BLaER1 treated with 17β-estradiol and CSF1 and Interleukin-3, amounts not matched to agents 10 nM and 100 nM (cell line): ENCODE measurements around the gene PROC.

ENCODE experiments used
- H3K27ac ChIP-seq, 11 experiments: shearing (Covaris generic); formaldehyde crosslinking; 2 replicates each; pipeline ENCODE4 v1.8.1; 2022
- H3K27me3 ChIP-seq, 11 experiments: shearing (Covaris generic); formaldehyde crosslinking; 2 replicates each; pipeline ENCODE4 v1.8.1; 2022
- H3K36me3 ChIP-seq, 11 experiments: shearing (Covaris generic); formaldehyde crosslinking; 2 replicates each; pipeline ENCODE4 v1.8.1; 2022
- H3K4me1 ChIP-seq, 10 experiments: shearing (Covaris generic); formaldehyde crosslinking; 2 replicates each; pipeline ENCODE4 v1.8.1; 2022
- H3K4me2 ChIP-seq, 11 experiments: shearing (Covaris generic); formaldehyde crosslinking; 2 replicates each; pipeline ENCODE4 v1.8.1; 2022
- H3K4me3 ChIP-seq, 10 experiments: shearing (Covaris generic); formaldehyde crosslinking; 2 replicates each; pipeline ENCODE4 v1.8.1; 2022
- H3K9ac ChIP-seq, 11 experiments: shearing (Covaris generic); formaldehyde crosslinking; 2 replicates each; pipeline ENCODE4 v1.8.1; 2022
- H3K9me3 ChIP-seq, 11 experiments: shearing (Covaris generic); formaldehyde crosslinking; replicated peaks in 1 of 11; 2 replicates each; pipeline ENCODE4 v1.8.1; 2022
- H4K20me1 ChIP-seq, 11 experiments: shearing (Covaris generic); formaldehyde crosslinking; 2 replicates each; pipeline ENCODE4 v1.8.1; 2022
- Cebpa-rat ChIP-seq, 11 experiments: shearing (Covaris generic); IDR thresholded peaks; 2 replicates each; pipeline ENCODE4 v1.8.1; 2022

PROC gene

DNA sequence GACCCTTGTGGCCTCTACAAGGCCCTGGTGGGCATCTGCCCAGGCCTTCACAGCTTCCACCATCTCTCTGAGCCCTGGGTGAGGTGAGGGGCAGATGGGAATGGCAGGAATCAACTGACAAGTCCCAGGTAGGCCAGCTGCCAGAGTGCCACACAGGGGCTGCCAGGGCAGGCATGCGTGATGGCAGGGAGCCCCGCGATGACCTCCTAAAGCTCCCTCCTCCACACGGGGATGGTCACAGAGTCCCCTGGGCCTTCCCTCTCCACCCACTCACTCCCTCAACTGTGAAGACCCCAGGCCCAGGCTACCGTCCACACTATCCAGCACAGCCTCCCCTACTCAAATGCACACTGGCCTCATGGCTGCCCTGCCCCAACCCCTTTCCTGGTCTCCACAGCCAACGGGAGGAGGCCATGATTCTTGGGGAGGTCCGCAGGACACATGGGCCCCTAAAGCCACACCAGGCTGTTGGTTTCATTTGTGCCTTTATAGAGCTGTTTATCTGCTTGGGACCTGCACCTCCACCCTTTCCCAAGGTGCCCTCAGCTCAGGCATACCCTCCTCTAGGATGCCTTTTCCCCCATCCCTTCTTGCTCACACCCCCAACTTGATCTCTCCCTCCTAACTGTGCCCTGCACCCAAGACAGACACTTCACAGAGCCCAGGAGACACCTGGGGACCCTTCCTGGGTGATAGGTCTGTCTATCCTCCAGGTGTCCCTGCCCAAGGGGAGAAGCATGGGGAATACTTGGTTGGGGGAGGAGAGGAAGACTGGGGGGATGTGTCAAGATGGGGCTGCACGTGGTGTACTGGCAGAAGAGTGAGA lies 2.0 kb downstream of the PROC start:
- Histone ChIP-seq H3K4me3 (no peak overlapping the region), H3K27ac (peak overlapping the region in 5 of 11 experiments; percentile 4 to 82 (median 23); a peak in 7 of 22 replicates), H3K9me3 (no peaks in the 10 kb centered on the region), H3K27me3 (peaks cover 37 to 72% (median 49%) of the 10 kb centered on the region in 11 experiments), H3K4me2 (peak overlapping the region; percentile 18 to 77 (median 67); a peak in 19 of 22 replicates), H4K20me1 (peaks cover 0 to 11% (median 5%) of the 10 kb centered on the region in 11 experiments; a peak in 9 of 22 replicates), H3K36me3 (no peaks in the 10 kb centered on the region), H3K4me1 (peaks cover 49 to 89% (median 76%) of the 10 kb centered on the region in 10 experiments), H3K9ac (peak overlapping the region in 5 of 11 experiments; percentile 27 to 53 (median 40); a peak in 8 of 22 replicates)
- no peak for TF ChIP-seq Cebpa-rat (IDR thresholded peaks at IDR 0.05)

DNA sequence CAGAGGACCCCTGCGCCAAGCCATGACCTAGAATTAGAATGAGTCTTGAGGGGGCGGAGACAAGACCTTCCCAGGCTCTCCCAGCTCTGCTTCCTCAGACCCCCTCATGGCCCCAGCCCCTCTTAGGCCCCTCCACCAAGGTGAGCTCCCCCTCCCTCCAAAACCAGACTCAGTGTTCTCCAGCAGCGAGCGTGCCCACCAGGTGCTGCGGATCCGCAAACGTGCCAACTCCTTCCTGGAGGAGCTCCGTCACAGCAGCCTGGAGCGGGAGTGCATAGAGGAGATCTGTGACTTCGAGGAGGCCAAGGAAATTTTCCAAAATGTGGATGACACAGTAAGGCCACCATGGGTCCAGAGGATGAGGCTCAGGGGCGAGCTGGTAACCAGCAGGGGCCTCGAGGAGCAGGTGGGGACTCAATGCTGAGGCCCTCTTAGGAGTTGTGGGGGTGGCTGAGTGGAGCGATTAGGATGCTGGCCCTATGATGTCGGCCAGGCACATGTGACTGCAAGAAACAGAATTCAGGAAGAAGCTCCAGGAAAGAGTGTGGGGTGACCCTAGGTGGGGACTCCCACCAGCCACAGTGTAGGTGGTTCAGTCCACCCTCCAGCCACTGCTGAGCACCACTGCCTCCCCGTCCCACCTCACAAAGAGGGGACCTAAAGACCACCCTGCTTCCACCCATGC lies 3.0 kb downstream of the PROC start:
- Histone ChIP-seq H3K9ac (no peak overlapping the region), H3K4me1 (peaks cover 40 to 79% (median 66%) of the 10 kb centered on the region in 10 experiments), H3K36me3 (no peaks in the 10 kb centered on the region), H4K20me1 (peaks cover 0 to 11% (median 5%) of the 10 kb centered on the region in 11 experiments; a peak in 9 of 22 replicates), H3K27me3 (peaks cover 29 to 62% (median 39%) of the 10 kb centered on the region in 11 experiments), H3K9me3 (no peaks in the 10 kb centered on the region), H3K4me3 (no peak overlapping the region), H3K4me2 (peak overlapping the region in 10 of 11 experiments; percentile 30 to 99 (median 86); a peak in 14 of 22 replicates), H3K27ac (no peak overlapping the region)
- TF ChIP-seq Cebpa-rat (IDR thresholded peaks at IDR 0.05) = no peak

DNA sequence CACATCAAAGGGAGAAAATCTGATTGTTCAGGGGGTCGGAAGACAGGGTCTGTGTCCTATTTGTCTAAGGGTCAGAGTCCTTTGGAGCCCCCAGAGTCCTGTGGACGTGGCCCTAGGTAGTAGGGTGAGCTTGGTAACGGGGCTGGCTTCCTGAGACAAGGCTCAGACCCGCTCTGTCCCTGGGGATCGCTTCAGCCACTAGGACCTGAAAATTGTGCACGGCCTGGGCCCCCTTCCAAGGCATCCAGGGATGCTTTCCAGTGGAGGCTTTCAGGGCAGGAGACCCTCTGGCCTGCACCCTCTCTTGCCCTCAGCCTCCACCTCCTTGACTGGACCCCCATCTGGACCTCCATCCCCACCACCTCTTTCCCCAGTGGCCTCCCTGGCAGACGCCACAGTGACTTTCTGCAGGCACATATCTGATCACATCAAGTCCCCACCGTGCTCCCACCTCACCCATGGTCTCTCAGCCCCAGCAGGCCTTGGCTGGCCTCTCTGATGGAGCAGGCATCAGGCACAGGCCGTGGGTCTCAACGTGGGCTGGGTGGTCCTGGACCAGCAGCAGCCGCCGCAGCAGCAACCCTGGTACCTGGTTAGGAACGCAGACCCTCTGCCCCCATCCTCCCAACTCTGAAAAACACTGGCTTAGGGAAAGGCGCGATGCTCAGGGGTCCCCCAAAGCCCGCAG lies 3.8 kb downstream of the PROC start:
- H3K9ac ChIP-seq = peak overlapping the region in 2 of 11 experiments; percentile 43 to 49; a peak in 1 of 22 replicates
- no peaks in the 10 kb centered on the region for H3K9me3 ChIP-seq
- H3K4me1 ChIP-seq = peaks cover 32 to 71% (median 59%) of the 10 kb centered on the region in 10 experiments
- H3K36me3 ChIP-seq = no peaks in the 10 kb centered on the region
- H3K27me3 ChIP-seq = peaks cover 28 to 54% (median 37%) of the 10 kb centered on the region in 11 experiments
- no peak for TF ChIP-seq Cebpa-rat (IDR thresholded peaks at IDR 0.05)
- H3K4me2 ChIP-seq = peak overlapping the region; percentile 74 to 99 (median 88)
- no peak overlapping the region for H3K27ac ChIP-seq
- H4K20me1 ChIP-seq = peaks cover 0 to 11% (median 5%) of the 10 kb centered on the region in 11 experiments; a peak in 9 of 22 replicates
- H3K4me3 ChIP-seq = peak overlapping the region in 4 of 10 experiments; percentile 36 to 66 (median 48); a peak in 6 of 20 replicates

DNA sequence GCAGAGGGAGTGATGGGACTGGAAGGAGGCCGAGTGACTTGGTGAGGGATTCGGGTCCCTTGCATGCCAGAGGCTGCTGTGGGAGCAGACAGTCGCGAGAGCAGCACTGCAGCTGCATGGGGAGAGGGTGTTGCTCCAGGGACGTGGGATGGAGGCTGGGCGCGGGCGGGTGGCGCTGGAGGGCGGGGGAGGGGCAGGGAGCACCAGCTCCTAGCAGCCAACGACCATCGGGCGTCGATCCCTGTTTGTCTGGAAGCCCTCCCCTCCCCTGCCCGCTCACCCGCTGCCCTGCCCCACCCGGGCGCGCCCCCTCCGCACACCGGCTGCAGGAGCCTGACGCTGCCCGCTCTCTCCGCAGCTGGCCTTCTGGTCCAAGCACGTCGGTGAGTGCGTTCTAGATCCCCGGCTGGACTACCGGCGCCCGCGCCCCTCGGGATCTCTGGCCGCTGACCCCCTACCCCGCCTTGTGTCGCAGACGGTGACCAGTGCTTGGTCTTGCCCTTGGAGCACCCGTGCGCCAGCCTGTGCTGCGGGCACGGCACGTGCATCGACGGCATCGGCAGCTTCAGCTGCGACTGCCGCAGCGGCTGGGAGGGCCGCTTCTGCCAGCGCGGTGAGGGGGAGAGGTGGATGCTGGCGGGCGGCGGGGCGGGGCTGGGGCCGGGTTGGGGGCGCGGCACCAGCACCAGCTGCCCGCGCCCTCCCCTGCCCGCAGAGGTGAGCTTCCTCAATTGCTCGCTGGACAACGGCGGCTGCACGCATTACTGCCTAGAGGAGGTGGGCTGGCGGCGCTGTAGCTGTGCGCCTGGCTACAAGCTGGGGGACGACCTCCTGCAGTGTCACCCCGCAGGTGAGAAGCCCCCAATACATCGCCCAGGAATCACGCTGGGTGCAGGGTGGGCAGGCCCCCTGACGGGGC lies 4.6 kb downstream of the PROC start:
- Histone ChIP-seq H3K27ac (no peak overlapping the region), H4K20me1 (peaks cover 0 to 11% (median 5%) of the 10 kb centered on the region in 11 experiments; a peak in 9 of 22 replicates), H3K9ac (peak overlapping the region in 8 of 11 experiments; percentile 26 to 55 (median 40); a peak in 10 of 22 replicates), H3K4me3 (peak overlapping the region; percentile 22 to 66 (median 46); a peak in 16 of 20 replicates), H3K27me3 (peaks cover 28 to 46% (median 36%) of the 10 kb centered on the region in 11 experiments), H3K36me3 (no peaks in the 10 kb centered on the region), H3K4me1 (peaks cover 28 to 63% (median 51%) of the 10 kb centered on the region in 10 experiments), H3K9me3 (no peaks in the 10 kb centered on the region), H3K4me2 (peak overlapping the region; percentile 74 to 99 (median 88))
- TF ChIP-seq Cebpa-rat (IDR thresholded peaks at IDR 0.05) = no peak

DNA sequence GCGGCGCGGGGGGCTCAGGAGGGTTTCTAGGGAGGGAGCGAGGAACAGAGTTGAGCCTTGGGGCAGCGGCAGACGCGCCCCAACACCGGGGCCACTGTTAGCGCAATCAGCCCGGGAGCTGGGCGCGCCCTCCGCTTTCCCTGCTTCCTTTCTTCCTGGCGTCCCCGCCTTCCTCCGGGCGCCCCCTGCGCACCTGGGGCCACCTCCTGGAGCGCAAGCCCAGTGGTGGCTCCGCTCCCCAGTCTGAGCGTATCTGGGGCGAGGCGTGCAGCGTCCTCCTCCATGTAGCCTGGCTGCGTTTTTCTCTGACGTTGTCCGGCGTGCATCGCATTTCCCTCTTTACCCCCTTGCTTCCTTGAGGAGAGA lies 5.2 kb downstream of the PROC start:
- Histone ChIP-seq H3K27me3 (peaks cover 28 to 46% (median 36%) of the 10 kb centered on the region in 11 experiments), H3K9ac (peak overlapping the region in 5 of 11 experiments; percentile 17 to 36 (median 26); a peak in 5 of 22 replicates), H3K4me2 (peak overlapping the region; percentile 74 to 99 (median 88)), H3K27ac (no peak overlapping the region), H4K20me1 (peaks cover 0 to 11% (median 5%) of the 10 kb centered on the region in 11 experiments; a peak in 9 of 22 replicates), H3K4me3 (peak overlapping the region; percentile 22 to 66 (median 46); a peak in 16 of 20 replicates), H3K36me3 (no peaks in the 10 kb centered on the region), H3K9me3 (no peaks in the 10 kb centered on the region), H3K4me1 (peaks cover 28 to 59% (median 48%) of the 10 kb centered on the region in 10 experiments)
- TF ChIP-seq Cebpa-rat (IDR thresholded peaks at IDR 0.05) = no peak

DNA sequence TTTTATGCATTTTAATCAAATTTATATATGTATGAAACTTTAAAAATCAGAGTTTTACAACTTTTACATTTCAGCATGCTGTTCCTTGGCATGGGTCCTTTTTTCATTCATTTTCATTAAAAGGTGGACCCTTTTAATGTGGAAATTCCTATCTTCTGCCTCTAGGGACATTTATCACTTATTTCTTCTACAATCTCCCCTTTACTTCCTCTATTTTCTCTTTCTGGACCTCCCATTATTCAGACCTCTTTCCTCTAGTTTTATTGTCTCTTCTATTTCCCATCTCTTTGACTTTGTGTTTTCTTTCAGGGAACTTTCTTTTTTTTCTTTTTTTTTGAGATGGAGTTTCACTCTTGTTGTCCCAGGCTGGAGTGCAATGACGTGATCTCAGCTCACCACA lies 5.7 kb downstream of the PROC start:
- H3K4me1 ChIP-seq = peaks cover 28 to 54% (median 44%) of the 10 kb centered on the region in 10 experiments
- TF ChIP-seq Cebpa-rat (IDR thresholded peaks at IDR 0.05) = no peak
- H3K36me3 ChIP-seq = no peaks in the 10 kb centered on the region
- peak overlapping the region in 1 of 11 experiments; percentile 29; a peak in 1 of 22 replicates for H3K9ac ChIP-seq
- no peaks in the 10 kb centered on the region for H3K9me3 ChIP-seq
- H3K4me2 ChIP-seq = peak overlapping the region; percentile 74 to 99 (median 88); a peak in 19 of 22 replicates
- H3K4me3 ChIP-seq = peak overlapping the region in 7 of 10 experiments; percentile 36 to 66 (median 47); a peak in 11 of 20 replicates
- H4K20me1 ChIP-seq = peaks cover 0 to 11% (median 5%) of the 10 kb centered on the region in 11 experiments; a peak in 9 of 22 replicates
- peaks cover 28 to 46% (median 36%) of the 10 kb centered on the region in 11 experiments for H3K27me3 ChIP-seq
- no peak overlapping the region for H3K27ac ChIP-seq

DNA sequence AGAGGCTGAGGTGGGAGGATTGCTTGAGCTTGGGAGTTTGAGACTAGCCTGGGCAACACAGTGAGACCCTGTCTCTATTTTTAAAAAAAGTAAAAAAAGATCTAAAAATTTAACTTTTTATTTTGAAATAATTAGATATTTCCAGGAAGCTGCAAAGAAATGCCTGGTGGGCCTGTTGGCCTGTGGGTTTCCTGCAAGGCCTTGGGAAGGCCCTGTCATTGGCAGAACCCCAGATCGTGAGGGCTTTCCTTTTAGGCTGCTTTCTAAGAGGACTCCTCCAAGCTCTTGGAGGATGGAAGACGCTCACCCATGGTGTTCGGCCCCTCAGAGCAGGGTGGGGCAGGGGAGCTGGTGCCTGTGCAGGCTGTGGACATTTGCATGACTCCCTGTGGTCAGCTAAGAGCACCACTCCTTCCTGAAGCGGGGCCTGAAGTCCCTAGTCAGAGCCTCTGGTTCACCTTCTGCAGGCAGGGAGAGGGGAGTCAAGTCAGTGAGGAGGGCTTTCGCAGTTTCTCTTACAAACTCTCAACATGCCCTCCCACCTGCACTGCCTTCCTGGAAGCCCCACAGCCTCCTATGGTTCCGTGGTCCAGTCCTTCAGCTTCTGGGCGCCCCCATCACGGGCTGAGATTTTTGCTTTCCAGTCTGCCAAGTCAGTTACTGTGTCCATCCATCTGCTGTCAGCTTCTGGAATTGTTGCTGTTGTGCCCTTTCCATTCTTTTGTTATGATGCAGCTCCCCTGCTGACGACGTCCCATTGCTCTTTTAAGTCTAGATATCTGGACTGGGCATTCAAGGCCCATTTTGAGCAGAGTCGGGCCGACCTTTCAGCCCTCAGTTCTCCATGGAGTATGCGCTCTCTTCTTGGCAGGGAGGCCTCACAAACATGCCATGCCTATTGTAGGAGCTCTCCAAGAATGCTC lies 6.6 kb downstream of the PROC start:
- no peaks in the 10 kb centered on the region for H3K36me3 ChIP-seq
- no peak overlapping the region for H3K27ac ChIP-seq
- H3K4me2 ChIP-seq = peak overlapping the region in 4 of 11 experiments; percentile 5 to 97 (median 16); a peak in 4 of 22 replicates
- no peak overlapping the region for H3K9ac ChIP-seq
- peaks cover 28 to 46% (median 36%) of the 10 kb centered on the region in 11 experiments for H3K27me3 ChIP-seq
- no peak for TF ChIP-seq Cebpa-rat (IDR thresholded peaks at IDR 0.05)
- peaks cover 22 to 45% (median 34%) of the 10 kb centered on the region in 10 experiments for H3K4me1 ChIP-seq
- H4K20me1 ChIP-seq = peaks cover 0 to 11% (median 5%) of the 10 kb centered on the region in 11 experiments; a peak in 9 of 22 replicates
- no peaks in the 10 kb centered on the region for H3K9me3 ChIP-seq
- no peak overlapping the region for H3K4me3 ChIP-seq
